B cell (primary cell): ENCODE data around the gene AP2M1. TPM values are rescaled to one million over a fixed set of nuclear protein-coding genes. Genes with fewer than 3 reads are reported as not detected.

Source experiments
- ATAC-seq: fragments of 200-7000 bp; cut with Tn5 transposase; one replicate; pipeline ENCODE4 v1.10.0; 2021; ENCODE audit warnings: low read depth, mild to moderate bottlenecking, moderate number of reproducible peaks, moderate library complexity
- CTCF ChIA-PET: fragments of 350-600 bp; sonication (Branson Sonifier 250); formaldehyde crosslinking; loops from one replicate; lab custom pipeline; 2021; ENCODE audit warnings: antibody characterized with exemption, inconsistent platforms; lab: Charles Lee
- POLR2A ChIA-PET: fragments of 350-600 bp; sonication (Branson Sonifier 250); formaldehyde crosslinking; loops from one replicate; lab custom pipeline; 2021; ENCODE audit warnings: antibody characterized with exemption; lab: Charles Lee
- DNase-seq: peaks from one replicate; pipeline ENCODE4 v3.0.0; 2013
- H2AFZ ChIP-seq: 2 replicates; pipeline ENCODE4 v1.6.1; 2012; ENCODE audit warnings: mild to moderate bottlenecking, low read depth, low read length; ENCODE audit not compliant: insufficient read depth, poor library complexity, severe bottlenecking
- H3K27ac ChIP-seq, 2 donors: 1 replicate in 1 of 2; 2 replicates in 1 of 2; pipeline ENCODE4 v1.5.1; 2012 to 2013; ENCODE audit warnings: low read length in 2 of 2, mild to moderate bottlenecking in 2 of 2, moderate library complexity in 1 of 2
- H3K27me3 ChIP-seq, 4 experiments: fragments of 200-600 bp in 1 of 4; sonication (generic) in 1 of 4; replicated peaks in 1 of 4; 1 replicate in 2 of 4; 2 replicates in 2 of 4; pipeline versions ENCODE4 v1.6.1 to v1.7.0; 2013 to 2016; ENCODE audit warnings: low read length in 3 of 4, mild to moderate bottlenecking in 2 of 4, mixed read lengths in 1 of 4, moderate library complexity in 1 of 4; ENCODE audit not compliant: insufficient read depth in 4 of 4, control insufficient read depth in 3 of 4; ENCODE audit errors: control extremely low read depth in 1 of 4
- H3K36me3 ChIP-seq, 2 experiments: replicated peaks in 1 of 2; 1 replicate in 1 of 2; 2 replicates in 1 of 2; pipeline versions ENCODE4 v1.6.1 to v1.7.1; 2013; ENCODE audit warnings: low read length in 1 of 2; ENCODE audit not compliant: insufficient read depth in 2 of 2, control insufficient read depth in 1 of 2; ENCODE audit errors: control extremely low read depth in 1 of 2, extremely low read depth in 1 of 2
- H3K4me1 ChIP-seq, 2 donors: fragments of 200-600 bp in 1 of 2; sonication (generic) in 1 of 2; 1 replicate in 1 of 2; 2 replicates in 1 of 2; pipeline versions ENCODE4 v1.5.1 to v1.6.1; 2013 to 2017; ENCODE audit warnings: low read length in 2 of 2; ENCODE audit not compliant: control insufficient read depth in 2 of 2, insufficient read depth in 2 of 2
- H3K4me2 ChIP-seq: replicated peaks from 2 replicates; pipeline ENCODE3; 2012; ENCODE audit warnings: mild to moderate bottlenecking, low read depth, low read length; ENCODE audit not compliant: poor library complexity, severe bottlenecking
- H3K4me3 ChIP-seq, 5 experiments: fragments of 200-600 bp in 1 of 5; sonication (generic) in 1 of 5; 1 replicate in 3 of 5; 2 replicates in 2 of 5; pipeline versions ENCODE4 v1.5.1 to v1.7.0; 2011 to 2016; ENCODE audit warnings: low read length in 4 of 5, mild to moderate bottlenecking in 4 of 5, low read depth in 2 of 5, control low read depth in 1 of 5, moderate library complexity in 1 of 5; ENCODE audit not compliant: insufficient read depth in 1 of 5; ENCODE audit errors: control extremely low read depth in 1 of 5, extremely low read depth in 1 of 5
- H3K79me2 ChIP-seq: fragments of 200-600 bp; sonication (generic); one replicate; pipeline ENCODE4 v1.6.0; 2016; ENCODE audit warnings: low read length; ENCODE audit not compliant: control insufficient read depth, insufficient read depth
- H3K9ac ChIP-seq: fragments of 200-600 bp; sonication (generic); 2 replicates; pipeline ENCODE4 v1.6.1; 2017; ENCODE audit warnings: mild to moderate bottlenecking, low read length, moderate library complexity
- H3K9me3 ChIP-seq, 3 donors: one replicate each; pipeline versions ENCODE4 v1.6.1 to v1.7.1; 2013; ENCODE audit warnings: low read length in 2 of 3; ENCODE audit not compliant: control insufficient read depth in 2 of 3, insufficient read depth in 1 of 3; ENCODE audit errors: control extremely low read depth in 1 of 3
- H4K20me1 ChIP-seq: 2 replicates; pipeline ENCODE4 v1.6.0; 2012; ENCODE audit warnings: mild to moderate bottlenecking, low read length; ENCODE audit not compliant: insufficient read depth, control insufficient read depth, poor library complexity, severe bottlenecking
- H3K27ac Mint-ChIP-seq: one replicate; pipeline ENCODE4 v1.8.0; 2021; ENCODE audit warnings: mixed read lengths
- H3K27me3 Mint-ChIP-seq: one replicate; pipeline ENCODE4 v1.8.0; 2021; ENCODE audit warnings: mixed read lengths
- H3K4me1 Mint-ChIP-seq: one replicate; pipeline ENCODE4 v1.8.0; 2021; ENCODE audit warnings: mixed read lengths
- H3K4me3 Mint-ChIP-seq: one replicate; pipeline ENCODE4 v1.8.0; 2021; ENCODE audit warnings: mixed read lengths
- H3K9me3 Mint-ChIP-seq: one replicate; pipeline ENCODE4 v1.8.0; 2022; ENCODE audit warnings: mixed read lengths; ENCODE audit not compliant: insufficient read depth
- EZH2 ChIP-seq: IDR thresholded peaks from 2 replicates; pipeline ENCODE4 v1.6.1; 2012; ENCODE audit warnings: borderline replicate concordance, low read depth, mild to moderate bottlenecking, moderate library complexity, low read length; ENCODE audit not compliant: insufficient read depth, poor library complexity, severe bottlenecking
- WGBS: methylation state at CpG from one replicate; pipeline ENCODE4 v1.1.5; 2013; ENCODE audit warnings: missing lambda C conversion rate; ENCODE audit not compliant: insufficient coverage; 5-methylcytosine and 5-hydroxymethylcytosine counted together
- intact Hi-C: fragments of 100-400 bp; cut with micrococcal nuclease; formaldehyde crosslinking; loops from one replicate; pipeline ENCODE4 v1.10.0; 2022
- polyA plus RNA-seq: library from polyadenylated mRNA; depleted of rRNA; stranded (reverse); fragments of >200 nt; gene quantifications from 2 replicates; pipeline ENCODE4 v1.2.3, GENCODE V29; 2012
- total RNA-seq, 2 donors: library from RNA; stranded (reverse); fragments of 120-200 nt in 1 of 2; gene quantifications; 1 replicate in 1 of 2; 2 replicates in 1 of 2; pipeline versions ENCODE4 v1.2.3 to v1.2.4, GENCODE V29; 2013 to 2022
- TF ChIP-seq, protein P1 (sequence below): fragments of 200-600 bp; IDR thresholded peaks from one replicate; pipeline ENCODE4 v1.8.0; 2022; ENCODE audit warnings: antibody characterized with exemption, mild to moderate bottlenecking

The AP2M1 gene
- total and polyA plus RNA-seq, 2 donors (not counting 1 experiment from before 2014, with no cell fraction given), result 171 to 207 TPM

DNA sequence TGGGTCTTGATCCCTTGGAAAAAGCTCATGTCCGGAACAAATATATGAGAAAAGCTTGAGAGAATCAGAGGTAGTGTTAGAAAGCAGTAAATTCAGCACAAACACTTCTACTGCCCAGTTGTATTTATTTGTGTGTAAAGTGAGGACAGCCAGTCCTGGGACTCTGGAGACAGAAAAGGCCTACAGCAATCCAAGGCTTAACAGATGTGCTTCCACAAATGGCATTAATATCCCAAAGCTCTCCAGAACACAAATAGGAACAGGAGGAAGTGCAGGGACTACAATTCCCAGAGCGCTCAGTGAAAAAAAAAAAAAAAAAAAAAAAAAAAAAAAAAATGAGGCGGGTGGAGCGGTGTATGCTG is 390 bp upstream of the AP2M1 start:
- H3K4me3 Mint-ChIP-seq, result peak overlapping the region; percentile 93
- no peak for ATAC-seq
- H3K9ac ChIP-seq, result no peak overlapping the region

DNA sequence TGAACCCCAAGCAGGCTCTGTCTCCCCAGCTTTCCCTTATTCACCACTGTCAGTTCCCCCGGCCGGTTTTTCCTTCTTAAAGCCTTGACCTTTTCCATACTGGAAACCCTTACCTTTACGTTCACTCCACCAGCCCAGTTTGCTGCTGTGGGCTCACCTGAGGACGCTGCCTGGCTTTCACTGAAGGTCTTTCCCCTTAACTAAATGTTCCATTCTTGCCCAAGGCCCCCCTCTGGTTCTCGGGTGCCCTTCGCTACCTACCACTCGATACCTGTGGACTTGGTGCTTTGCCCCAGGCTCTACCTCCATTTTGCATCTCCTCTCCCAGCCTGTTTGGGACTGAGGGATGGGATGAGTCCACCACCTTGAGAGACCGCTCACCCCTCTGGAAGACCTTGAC is 851 bp downstream of the AP2M1 start:
- Histone ChIP-seq H4K20me1 (peaks cover 15% of the 10 kb centered on the region), H3K4me1 (peaks cover 23 to 34% of the 10 kb centered on the region in 2 donors), H3K4me3 (peak overlapping the region; percentile 57 to 100 (median 98)), H3K27me3 (no peaks in the 10 kb centered on the region), H3K9me3 (no peaks in the 10 kb centered on the region), H3K36me3 (peaks cover 4 to 37% of the 10 kb centered on the region in 2 experiments), H3K4me2 (peak overlapping the region; percentile 88), H3K79me2 (peaks cover 42% of the 10 kb centered on the region), H2AFZ (peak overlapping the region; percentile 98), H3K9ac (peak overlapping the region; percentile 92), H3K27ac (peak overlapping the region in 1 of 2 donors; percentile 80)
- DNase-seq (no peak), ATAC-seq (no peak)
- intact Hi-C loops, result no loop called here
- CTCF ChIA-PET, result interaction anchor here (1.7 kb wide), 1 partner anchor 74 kb away, joined by 4 read pairs; the partner anchor contains the start of gene EEF1AKMT4
- no peak for TF ChIP-seq EZH2
- TF ChIP-seq, protein P1, sequence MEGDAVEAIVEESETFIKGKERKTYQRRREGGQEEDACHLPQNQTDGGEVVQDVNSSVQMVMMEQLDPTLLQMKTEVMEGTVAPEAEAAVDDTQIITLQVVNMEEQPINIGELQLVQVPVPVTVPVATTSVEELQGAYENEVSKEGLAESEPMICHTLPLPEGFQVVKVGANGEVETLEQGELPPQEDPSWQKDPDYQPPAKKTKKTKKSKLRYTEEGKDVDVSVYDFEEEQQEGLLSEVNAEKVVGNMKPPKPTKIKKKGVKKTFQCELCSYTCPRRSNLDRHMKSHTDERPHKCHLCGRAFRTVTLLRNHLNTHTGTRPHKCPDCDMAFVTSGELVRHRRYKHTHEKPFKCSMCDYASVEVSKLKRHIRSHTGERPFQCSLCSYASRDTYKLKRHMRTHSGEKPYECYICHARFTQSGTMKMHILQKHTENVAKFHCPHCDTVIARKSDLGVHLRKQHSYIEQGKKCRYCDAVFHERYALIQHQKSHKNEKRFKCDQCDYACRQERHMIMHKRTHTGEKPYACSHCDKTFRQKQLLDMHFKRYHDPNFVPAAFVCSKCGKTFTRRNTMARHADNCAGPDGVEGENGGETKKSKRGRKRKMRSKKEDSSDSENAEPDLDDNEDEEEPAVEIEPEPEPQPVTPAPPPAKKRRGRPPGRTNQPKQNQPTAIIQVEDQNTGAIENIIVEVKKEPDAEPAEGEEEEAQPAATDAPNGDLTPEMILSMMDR, result no peak
- no peaks in the 10 kb centered on the region for H3K27me3 Mint-ChIP-seq
- 13% methylated on average over 4 of the region's 8 CpGs for WGBS
- no peaks in the 10 kb centered on the region for H3K9me3 Mint-ChIP-seq
- H3K4me3 Mint-ChIP-seq, result peak overlapping the region; percentile 93
- peak overlapping the region; percentile 87 for H3K27ac Mint-ChIP-seq
- POLR2A ChIA-PET, result interaction anchor here (0.6 to 1.5 kb wide), 3 partner anchors 10 to 1892 kb away, joined by 3 to 7 read pairs (median 4); partner anchors contain the start of genes ABCF3 and EIF2B5
- peaks cover 37% of the 10 kb centered on the region for H3K4me1 Mint-ChIP-seq

More for the DNA sequence above, 390 bp upstream of the AP2M1 start:
- 4% methylated on average over 2 of the region's 4 CpGs for WGBS
- Histone ChIP-seq H3K4me1 (peaks cover 23 to 34% of the 10 kb centered on the region in 2 donors), H4K20me1 (peaks cover 15% of the 10 kb centered on the region), H3K4me2 (peak overlapping the region; percentile 88), H2AFZ (peak overlapping the region; percentile 98), H3K36me3 (peaks cover 4 to 31% of the 10 kb centered on the region in 2 experiments), H3K9me3 (no peaks in the 10 kb centered on the region), H3K79me2 (peaks cover 42% of the 10 kb centered on the region), H3K27ac (peak overlapping the region; percentile 17 to 24), H3K4me3 (no peak overlapping the region), H3K27me3 (no peaks in the 10 kb centered on the region)
- intact Hi-C loops, result loop anchor here (1.0 kb wide), 8 partner anchors 11 to 189 kb away; partner anchors contain the start of genes DVL3, EEF1AKMT4, EIF2B5 and EIF4G1
- no peaks in the 10 kb centered on the region for H3K27me3 Mint-ChIP-seq
- no peaks in the 10 kb centered on the region for H3K9me3 Mint-ChIP-seq
- peaks cover 37% of the 10 kb centered on the region for H3K4me1 Mint-ChIP-seq
- CTCF ChIA-PET, result interaction anchor here (0.6 to 2.1 kb wide), 5 partner anchors 12 to 289 kb away, joined by 3 to 9 read pairs (median 4); partner anchors contain the start of genes ABCF3 and PARL
- TF ChIP-seq EZH2, result no peak
- TF ChIP-seq, protein P1, result no peak
- H3K27ac Mint-ChIP-seq, result peak overlapping the region; percentile 96
- POLR2A ChIA-PET, result interaction anchor here (0.8 to 1.5 kb wide), 4 partner anchors 10 to 39 kb away, joined by 4 to 7 read pairs (median 4); partner anchors contain the start of genes ABCF3 and EIF2B5
- DNase-seq, result no peak
